HG03558 (cell line): ENCODE data around the gene PTPRN.
"Not testable (repeated sequence)": the region's sequence is repeated elsewhere in the genome, so short reads cannot be mapped to it uniquely, and the experiment has no call there.

Source experiments
- ATAC-seq: cut with Tn5 transposase; IDR thresholded peaks from one replicate; pipeline ENCODE4 v1.9.1; 2021; ENCODE audit warnings: moderate number of reproducible peaks; ENCODE audit not compliant: unreplicated experiment; ENCODE audit errors: extremely low read depth

Gene PTPRN

DNA sequence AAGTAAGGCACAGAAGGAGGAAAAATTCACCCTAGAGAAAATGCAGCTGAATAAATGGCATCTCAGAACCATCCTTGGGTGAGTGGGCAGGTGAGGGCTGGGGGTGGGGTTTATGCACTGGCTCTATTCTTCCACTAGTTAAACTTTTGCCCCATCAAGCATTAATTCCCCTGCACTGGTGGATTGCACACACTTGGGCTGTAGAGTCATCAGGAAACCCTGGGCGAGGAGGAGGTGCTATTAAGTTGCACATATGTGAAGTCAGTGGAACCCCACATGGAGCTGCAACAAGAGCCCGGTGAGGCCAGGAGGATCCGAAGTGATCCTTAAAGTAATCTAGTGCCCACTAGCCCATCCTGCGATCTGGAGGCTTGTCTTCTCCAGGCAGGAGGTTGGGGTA is 36.8 kb downstream of the PTPRN start:
- no peak for ATAC-seq

- ATAC-seq: no peak
These were observed 38.2 kb downstream of the PTPRN start for GRCh38 chr2:219271021-219271420.

DNA sequence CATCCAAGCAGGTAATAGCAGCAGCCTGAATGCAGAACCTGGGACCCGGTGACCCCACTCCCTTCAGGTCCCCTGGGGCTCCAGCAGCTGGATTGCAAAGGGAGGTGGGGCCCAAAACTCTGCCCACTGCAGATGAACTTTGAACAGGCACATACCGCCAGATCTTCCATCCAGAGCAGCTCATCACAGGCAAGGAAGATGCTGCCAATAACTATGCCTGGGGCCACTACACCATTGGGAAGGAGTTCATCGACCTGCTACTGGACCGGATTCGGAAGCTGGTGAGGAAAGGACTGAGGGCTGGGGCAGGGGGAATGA is 39.2 kb downstream of the PTPRN start:
- ATAC-seq: no peak

DNA sequence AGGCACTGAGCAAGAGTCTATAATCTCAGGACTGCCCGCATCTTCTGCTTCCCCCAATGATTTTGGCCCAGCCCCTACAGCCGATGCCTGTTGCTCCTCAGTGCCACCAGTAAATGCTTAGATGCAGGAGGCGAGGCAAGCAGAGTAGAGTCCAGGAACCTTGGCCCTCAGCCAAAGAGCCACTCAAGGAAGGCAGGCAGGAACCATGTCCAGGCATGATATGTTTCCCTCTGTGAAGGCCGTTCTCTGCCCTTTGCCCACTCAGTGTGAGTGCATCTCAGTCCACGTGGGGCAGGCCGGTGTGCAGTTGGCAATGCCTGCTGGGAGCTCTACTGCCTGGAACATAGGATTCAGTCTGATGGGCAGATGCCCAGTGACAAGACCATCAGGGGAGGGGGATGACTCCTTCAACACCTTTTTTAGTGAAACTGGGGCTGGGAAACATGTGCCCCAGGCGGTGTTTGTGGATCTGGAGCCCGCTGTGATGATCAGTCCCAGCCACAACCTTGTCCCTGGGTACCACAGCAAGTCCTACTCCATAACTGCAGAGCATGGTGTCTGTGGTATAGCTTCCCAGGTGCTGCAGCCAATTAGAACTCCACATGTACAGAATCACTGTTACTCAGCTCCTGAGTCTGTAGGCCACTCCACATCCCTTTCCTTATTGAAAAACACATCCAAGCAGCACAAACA is 39.7 kb downstream of the PTPRN start:
- no peak for ATAC-seq

- no peak for ATAC-seq
These were observed 40.9 kb downstream of the PTPRN start for GRCh38 chr2:219268294-219268693.

GRCh38 chr2:219266886-219267285 is 42.3 kb downstream of the PTPRN start:
- no peak for ATAC-seq

GRCh38 chr2:219266232-219266631 is 43.0 kb downstream of the PTPRN start:
- ATAC-seq: no peak

- no peak for ATAC-seq
These were observed 48.0 kb downstream of the PTPRN start for GRCh38 chr2:219261024-219261855.

DNA sequence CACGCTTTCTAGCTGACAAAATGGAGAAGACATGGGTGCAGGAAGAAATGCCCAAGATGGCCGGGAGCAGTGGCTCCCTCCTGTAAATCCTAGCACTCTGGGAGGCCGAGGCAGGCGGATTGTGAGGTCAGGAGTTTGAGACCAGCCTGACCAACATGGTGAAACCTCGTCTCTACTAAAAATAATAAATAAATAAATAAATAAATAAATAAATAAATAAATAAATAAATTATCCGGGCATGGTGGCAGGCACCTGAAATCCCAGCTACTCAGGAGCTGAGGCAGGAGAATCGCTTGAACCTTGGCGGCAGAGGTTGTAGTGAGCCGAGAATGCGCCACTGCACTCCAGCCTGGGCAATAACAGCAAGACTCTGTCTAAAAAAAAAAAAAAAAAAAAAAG is 50.3 kb downstream of the PTPRN start:
- not testable (repeated sequence) for ATAC-seq

GRCh38 chr2:219254590-219255201 is 54.5 kb downstream of the PTPRN start:
- ATAC-seq: no peak

- no peak for ATAC-seq
These were observed 55.2 kb downstream of the PTPRN start, which contains the start of gene TUBA4A for GRCh38 chr2:219253753-219254589. Gene TUBA4A, minus strand, starts transcription at chr2:219253918. Its CDS starts 60 bp downstream, at chr2:219253858.

DNA sequence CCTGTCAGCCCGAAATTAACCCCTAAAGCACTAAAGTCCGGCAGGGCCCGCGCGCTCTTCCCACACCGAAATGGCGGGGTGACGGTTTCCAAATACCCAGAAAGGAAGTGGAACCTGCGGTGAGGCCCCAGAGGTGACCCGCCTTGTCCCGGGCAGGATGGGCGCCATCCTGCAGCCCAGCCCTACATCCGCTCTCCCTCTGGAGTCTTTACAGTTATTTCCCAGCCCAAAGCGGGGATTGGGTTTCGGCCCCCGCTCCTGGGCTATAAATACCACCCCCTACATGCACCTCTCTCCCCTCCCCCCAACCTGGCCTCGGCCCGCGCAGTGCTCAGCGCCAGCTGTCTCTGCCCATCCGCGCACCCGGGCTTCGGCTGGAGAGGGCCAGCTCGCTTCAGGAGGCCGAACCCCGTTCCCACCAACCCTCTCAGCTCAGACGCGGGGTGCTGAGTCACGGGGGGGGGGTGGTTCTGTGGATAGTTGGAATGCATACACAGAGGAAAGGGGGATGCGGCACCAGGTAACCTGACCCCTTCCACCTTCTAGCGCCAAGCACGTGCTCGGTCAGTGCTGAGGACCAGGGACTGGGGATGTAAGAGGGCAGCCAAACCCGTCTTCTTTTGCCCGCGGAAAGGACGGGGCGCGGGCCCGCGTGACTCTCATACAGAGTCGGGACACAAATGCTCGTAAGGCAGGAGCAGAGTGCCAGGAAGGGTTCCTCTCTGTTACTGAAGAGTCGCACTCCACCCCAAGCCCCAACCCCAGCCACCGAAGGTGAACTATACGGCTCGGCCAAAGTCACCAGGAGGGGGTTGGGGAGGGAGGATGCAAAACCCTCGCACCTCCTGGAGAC is 56.1 kb downstream of the PTPRN start, which contains the start of gene TUBA4B:
TSS of gene TUBA4B (plus strand) at position 344 of the 853 bp plus-strand sequence. CDS start at position 509, 165 bp downstream.
- ATAC-seq: no peak

DNA sequence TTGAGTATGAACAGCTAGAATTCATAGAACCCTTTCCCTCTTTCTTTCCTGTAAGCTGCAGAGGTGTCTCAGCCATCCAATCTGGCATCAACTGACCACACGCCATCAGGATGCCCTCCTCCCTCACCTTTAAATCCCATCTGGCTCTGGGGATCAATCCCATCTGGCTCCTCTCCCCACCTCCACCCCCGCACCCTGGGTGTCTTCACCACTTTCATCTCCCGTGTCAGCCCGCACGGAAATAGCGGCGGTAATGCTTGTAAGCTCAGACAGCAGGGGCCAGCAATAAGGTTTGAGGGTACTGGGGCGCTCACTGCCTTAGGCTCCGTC is 56.7 kb downstream of the PTPRN start:
- ATAC-seq: no peak

DNA sequence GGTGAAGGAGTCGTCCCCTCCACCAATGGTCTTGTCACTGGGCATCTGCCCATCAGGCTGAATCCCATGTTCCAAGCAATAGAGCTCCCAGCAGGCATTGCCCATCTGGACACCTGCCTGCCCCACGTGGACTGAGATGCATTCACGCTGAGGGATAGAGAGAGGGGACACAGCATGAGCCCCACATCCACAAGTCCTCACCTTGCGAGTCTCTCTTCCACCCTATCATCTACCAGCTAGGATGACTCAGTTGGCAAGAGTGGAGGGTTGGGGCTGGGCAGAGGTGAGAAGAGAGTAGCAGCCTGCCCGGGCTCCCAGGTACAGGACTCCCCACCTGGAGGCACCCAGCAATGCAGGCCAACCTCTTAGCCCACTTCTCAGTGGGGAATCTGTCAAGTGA is 57.1 kb downstream of the PTPRN start:
- no peak for ATAC-seq

DNA sequence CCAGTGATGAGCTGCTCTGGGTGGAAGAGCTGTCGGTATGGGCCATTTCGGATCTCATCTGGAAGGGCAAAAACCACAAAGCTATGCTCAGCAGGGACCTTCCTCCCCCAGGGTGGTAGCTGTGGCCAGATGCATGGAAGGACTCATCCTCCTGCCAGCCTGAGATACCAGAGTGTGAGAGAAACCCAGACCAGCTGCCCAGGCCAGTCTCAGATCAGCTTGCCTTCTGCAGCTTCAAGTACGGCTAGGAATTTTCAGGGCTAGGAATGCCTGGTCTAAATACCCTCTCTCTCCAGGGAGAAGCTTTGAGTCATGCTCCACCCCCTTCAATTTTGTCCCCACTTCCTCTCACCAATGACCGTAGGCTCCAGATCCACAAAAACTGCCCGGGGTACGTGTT is 57.5 kb downstream of the PTPRN start:
- no peak for ATAC-seq

GRCh38 chr2:219250049-219250781 is 59.0 kb downstream of the PTPRN start:
- ATAC-seq: no peak

DNA sequence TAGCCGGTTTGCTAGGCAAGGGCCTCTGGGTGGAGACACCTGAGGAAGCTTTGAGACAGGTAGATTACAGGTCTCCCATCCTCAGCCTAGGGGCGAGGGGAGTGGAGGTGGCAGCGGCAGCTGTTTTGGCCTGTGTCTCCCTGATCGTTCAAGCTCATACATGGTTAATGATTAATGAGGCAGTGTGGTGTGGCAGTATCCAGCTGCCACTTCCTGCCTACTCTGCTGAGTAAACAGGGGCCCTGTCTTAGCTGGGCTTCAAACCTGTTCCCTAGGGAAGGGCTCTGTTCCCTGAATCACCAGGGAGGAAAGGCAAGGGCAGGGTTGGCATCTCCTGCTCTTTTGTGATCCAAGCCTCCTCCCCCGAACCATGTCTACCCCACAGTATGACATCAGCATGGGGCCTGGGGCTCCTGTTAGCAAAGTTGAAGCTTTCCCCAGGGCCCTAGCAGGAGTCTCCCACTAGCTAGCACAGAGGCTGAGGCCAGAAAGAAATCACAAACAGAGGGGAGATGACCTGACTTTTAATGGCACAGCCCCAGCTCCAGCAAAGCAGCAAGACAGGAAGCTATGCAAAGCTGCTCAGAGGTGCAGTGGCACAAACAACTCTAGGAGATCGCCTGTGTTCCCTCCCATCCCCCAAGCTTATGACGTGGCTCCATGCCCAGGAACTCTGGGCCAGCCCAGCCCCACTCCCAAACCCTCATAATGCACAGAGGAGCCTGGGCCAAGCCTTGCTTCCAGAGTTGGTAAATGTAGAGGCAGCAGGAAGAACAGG is 59.8 kb downstream of the PTPRN start:
- ATAC-seq: peak; percentile 30

DNA sequence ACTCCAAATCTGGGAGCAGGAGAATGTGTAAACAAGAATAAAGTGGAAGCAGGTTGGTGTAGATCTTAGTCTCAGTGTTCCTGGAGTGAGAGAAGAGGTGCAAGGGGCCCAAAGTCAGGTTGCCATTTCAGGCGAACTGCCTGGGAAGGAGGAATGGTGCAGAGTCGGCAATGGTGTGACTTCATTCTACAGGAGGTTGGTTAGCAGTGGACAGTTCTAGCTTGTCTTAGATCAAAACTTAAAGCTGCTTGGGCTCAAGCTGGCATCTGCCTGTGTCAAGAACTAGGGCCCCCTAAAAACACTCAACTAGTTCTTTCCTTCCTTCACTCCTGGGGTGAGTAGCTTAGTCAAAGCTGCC is 60.4 kb downstream of the PTPRN start:
- ATAC-seq: no peak
